HG03571 (cell line): ENCODE results near the gene ACOXL.
A peak's percentile ranks its signal among the peaks of the same experiment; 100 is the strongest.

Experiments used
- ATAC-seq: cut with Tn5 transposase; IDR thresholded peaks from one replicate; pipeline ENCODE4 v1.9.1; 2021; ENCODE audit not compliant: unreplicated experiment

The ACOXL gene

DNA sequence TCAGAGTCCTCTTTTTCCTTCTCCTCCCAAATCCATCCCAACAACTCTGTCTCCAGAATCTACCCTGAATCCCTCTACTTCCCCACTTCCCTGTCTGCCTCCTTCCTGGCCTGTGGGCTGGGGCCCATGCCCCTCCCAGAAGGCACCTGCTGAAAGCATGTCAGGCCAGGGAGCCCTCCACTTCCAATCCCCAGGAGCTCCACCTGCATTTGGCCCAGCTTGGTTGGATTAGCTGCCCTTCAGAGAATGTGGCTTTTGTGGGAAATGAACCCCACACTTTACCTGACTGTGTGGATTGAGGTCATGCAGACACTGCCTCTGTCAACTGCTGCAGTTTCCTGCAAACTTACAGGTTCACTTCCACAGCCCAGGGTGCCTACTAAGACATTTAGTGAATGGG is 58.5 kb downstream of the ACOXL start:
- no peak for ATAC-seq

DNA sequence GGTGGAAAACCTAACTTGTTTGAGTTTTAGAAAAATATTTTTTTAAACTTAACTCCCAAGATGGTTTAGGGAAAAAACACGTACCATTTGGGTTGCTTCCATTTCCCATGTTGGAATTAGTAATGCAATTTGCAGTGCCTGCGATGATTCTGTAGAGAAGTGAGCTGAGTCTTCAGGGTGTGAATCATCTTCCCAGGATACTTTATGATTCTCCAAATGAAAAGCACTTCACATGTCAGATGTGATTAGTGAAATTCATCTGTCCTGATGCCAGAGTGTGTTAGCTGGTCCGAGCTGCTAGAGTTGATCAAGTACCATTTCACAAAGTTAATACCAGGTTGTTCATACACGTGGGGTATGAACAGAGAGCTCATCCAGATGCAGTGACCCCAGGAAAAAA is 59.1 kb downstream of the ACOXL start:
- ATAC-seq: no peak

DNA sequence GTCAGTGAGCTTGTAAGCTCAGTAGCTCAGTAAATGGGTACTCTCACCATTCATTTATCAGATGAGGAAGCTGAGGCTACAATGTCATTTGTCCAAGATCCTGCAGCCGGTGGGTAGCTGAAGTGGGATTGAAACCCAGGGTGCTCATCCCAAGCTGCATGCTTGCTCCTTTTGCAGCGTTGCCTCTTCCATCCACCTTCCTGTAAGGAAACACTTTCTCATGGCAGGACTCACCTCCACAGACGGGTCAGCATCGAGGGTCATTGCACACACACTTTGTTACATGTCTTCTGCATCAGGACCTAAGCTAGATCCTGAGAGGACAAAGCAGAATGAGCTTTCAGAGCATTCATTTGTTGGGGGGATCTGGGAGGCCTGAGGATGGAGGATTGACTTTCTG is 60.7 kb downstream of the ACOXL start:
- ATAC-seq: no peak

DNA sequence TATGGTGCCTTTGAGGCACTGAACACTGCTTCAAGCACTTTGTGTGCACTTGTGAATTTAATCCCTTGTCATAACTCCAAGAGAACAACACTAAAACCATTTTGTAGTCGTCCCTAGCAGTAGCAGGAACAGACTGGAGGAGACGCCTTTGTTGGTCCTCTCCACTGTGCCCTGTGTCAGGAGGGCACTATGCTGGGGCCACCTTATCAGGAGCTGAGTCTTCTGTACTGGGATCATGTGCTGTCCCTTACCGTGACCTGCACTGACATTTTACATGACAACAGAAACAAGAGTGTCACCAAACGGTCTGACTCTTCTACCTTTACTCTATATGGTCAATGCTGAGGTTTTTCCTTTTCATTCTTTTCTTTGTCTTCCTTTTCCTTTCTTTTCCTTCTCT is 62.0 kb downstream of the ACOXL start:
- ATAC-seq: no peak

DNA sequence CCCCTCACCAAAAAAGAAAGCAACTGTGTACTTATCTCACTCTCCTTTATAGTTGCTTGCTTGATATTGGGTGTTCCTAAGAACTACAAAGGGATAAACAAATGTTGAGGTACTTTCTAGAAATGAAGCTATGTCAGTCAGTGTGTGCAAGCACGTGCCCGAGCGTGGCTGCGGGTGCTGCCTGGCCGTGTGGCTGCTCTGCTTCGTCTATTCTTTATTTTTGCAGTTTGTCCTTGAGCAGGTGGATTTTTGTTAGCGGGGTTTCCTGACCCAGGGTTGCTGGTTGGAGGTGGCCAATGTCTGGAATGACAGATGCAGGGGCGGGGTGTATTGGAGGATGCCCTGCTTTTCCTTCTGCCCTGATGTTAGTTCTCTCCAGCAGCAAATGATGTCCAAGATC is 62.6 kb downstream of the ACOXL start:
- ATAC-seq: no peak

DNA sequence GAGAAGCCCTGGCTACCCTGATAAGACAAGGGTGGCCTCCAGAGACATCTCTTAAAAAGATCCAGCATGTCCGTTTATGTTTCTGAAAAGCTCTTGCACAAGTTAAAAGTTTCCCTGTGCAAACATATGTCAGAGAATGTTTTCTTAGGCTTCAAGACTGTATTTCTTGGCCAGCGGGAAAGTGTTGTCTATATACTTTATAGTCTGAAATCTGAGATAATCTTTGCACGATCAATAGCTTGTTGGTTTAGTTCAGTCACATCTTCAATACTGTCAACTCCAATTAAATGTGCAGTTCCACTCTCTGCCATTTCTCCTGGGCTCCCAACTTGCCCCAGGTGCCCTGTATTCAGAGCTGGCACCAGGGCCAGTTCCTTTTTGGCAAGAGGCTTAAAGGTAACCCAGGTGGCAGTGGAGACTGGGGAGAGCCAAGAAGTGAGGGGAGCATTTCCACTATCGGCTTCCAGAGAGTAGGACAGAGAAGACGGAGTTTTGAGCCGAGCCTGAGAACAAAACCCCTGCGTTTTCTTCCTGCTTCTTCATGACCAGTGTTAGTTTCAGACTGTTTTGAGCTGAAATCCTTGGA is 64.4 kb downstream of the ACOXL start:
- ATAC-seq: no peak

DNA sequence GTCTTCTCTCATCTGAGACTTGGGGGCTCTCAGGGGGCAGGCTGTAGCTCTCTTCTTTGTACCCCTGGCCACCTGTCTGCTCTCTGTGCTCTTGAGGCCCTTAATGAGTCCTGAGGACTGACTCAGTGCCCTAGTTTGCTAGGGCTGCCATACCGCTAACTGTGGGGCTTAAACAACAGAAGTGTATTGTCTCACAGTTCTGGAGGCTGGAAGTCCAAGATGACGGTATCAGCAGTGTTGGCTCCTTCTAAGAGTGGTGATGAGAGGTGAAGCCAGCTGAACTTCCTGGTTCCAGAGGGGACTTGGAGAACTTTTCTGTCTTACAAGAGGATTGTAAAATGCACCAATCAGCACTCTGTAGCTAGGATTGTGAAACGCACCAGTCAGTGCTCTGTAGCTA is 67.0 kb downstream of the ACOXL start:
- no peak for ATAC-seq

DNA sequence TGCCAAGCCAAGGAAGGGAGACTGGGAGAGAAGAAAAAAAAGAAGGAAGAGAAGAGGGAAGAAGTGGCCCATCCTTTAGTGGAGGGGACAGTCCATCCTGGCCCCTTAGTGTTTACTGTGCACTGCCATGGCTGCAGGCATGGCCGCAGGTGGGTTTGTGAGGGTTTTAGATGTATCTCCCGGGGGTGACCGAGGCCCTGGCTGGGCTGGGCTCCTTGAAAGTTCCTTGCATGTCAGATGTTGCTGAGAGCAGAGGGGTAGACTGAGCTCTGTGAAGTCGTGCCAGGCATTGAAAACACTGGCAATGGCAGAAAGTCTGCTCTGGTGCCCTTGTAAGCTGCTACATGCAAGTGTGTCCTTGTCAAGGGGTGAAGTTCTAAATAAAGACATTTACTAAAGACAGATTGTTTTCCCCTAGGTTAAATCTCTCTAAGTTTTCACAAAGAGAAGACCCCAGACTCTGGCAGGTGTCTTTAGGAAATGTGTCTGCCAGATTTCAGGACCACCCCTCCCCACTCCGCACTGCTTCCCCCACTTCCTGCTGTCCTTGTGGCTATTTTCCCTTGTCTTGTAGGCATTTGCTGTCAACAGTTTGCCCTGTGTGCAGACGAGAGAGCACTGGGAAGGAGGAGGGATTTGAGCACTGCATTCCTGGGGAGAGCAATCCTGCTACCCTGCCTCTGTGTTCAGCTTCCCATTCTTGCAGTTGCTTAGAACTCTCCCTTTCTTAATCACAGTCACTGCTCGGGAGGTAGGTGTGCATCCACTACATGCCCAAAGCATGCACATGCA is 68.4 kb downstream of the ACOXL start:
- no peak for ATAC-seq

DNA sequence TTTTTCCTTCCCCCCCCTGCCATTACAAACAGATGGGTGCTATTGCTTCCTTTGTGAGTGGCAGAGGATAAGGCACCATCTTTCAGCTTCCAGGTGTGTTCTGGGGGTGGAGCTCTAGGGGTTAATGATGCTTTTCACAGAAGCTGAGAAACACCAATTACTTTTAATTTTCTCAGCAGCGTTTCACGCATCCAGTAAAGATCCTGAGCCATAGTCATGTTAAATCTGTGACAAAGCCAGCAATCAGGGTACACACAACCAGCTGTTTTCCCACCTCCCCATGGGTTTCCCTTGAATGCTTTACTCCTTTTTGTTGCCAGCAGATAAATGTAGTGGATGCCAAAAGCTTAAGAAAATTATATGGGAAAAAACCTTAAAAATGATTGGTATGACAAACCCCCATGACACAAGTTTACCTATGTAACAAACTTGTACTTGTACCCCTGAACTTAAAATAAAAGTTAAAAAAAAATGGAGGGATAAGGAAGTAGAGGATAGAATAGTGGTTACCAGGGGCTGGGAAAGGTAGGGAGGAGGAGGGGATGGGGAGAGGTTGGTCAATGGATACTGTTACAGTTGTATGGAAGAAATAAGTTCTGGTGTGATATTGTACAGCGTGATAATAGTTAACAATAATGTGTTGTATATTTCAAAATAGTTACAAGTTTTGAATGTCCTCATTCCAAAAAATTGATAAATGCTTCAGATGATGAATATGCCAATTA is 70.0 kb downstream of the ACOXL start:
- ATAC-seq: no peak

DNA sequence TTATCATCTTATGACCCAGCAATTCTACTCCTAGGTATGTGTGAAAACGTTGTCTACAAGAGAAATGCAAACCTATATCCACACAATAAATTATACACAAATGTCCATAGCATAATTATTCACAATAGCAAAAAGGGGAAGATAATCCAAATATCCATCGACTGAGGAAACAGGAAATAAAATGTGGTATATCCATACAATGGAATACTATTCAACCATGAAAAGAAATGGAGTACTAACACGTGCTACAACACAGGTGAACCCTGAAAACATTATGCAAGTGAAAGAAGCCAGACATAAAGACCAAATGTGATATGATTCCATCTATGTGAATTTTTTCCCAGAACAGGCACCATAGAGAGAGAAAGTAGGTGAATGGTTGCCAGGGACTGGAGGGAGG is 72.1 kb downstream of the ACOXL start:
- no peak for ATAC-seq

DNA sequence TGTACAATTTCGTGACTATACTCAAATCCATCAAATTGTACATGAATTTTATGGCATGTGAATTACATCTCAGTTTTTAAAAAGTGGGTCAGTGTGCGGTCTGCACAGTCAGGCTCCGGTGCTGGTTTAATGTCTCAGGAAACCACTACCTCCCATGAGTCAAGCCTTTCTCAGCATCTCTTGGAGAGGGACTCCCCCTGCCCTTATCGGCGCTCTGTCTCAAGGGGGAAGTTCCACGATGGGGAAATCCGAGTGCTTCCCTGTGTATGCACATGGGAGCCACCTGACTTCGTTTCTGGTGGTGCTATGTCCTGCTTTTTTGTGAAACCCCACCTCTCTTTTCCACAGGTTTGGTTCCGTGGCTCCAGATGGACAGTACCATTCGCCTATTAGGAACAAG is 72.5 kb downstream of the ACOXL start:
- ATAC-seq: peak; percentile 58

DNA sequence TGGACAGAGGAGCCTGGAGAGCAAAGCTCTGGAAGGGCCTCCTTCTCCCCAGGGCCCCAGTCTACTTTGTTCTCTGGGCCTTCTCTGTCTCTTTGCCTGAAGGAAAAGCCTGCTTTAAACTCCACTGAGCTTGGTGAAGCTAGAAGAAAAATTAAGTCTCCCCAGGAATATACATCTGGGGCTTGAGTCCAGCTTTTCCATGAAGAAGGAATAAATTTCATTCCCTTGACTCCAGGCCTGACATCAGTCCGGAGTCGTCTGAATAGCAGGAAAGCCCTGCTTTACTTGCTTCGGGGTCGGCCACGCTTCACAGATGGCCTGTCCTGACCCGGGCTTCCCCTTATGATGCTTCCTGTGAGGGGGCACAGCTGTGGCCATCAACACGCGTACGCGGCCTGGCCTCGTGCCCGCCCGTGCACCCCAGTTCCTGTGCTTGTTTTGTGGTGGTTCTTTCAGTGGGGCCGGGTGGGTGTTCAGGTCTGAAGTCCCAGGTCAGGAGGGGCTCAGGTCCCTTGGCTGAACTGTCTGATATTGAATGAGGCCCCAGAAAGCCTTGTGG is 73.6 kb downstream of the ACOXL start:
- no peak for ATAC-seq

DNA sequence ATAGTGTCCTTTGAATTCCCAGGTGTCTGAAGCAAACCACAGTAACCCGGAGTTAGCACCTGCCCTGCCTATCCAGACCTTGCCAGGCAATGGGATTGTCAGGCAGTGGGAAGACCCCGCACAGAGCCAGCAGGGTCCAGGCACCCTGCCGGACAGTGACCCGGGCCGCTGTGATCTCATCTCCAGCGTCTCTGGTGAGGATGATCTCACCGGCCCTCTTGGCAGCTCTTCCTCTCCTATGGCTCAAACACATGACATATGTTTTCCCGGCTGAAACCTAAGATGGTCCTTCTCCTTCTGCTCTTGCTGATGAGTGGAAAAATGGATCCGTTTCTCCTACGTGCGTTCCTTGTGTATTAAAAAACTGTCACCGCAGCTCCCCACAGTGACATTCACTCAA is 75.1 kb downstream of the ACOXL start:
- no peak for ATAC-seq

DNA sequence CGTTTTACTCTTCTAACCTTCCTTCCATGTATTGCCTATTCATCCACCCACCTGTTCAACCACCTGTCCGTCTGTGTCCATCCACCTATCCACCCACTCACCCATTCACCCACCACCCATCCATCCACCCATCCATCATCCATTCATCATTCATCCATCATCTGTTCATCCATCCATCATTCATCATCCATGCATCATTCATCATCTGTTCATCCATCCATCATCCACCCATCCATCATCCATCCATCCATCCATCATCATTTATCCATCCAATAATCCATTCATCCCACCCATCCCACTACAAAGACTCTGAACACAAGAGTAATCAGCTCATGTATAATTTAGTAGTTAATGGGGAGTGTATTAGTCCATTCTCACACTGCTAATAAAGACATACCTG is 78.0 kb downstream of the ACOXL start:
- no peak for ATAC-seq

DNA sequence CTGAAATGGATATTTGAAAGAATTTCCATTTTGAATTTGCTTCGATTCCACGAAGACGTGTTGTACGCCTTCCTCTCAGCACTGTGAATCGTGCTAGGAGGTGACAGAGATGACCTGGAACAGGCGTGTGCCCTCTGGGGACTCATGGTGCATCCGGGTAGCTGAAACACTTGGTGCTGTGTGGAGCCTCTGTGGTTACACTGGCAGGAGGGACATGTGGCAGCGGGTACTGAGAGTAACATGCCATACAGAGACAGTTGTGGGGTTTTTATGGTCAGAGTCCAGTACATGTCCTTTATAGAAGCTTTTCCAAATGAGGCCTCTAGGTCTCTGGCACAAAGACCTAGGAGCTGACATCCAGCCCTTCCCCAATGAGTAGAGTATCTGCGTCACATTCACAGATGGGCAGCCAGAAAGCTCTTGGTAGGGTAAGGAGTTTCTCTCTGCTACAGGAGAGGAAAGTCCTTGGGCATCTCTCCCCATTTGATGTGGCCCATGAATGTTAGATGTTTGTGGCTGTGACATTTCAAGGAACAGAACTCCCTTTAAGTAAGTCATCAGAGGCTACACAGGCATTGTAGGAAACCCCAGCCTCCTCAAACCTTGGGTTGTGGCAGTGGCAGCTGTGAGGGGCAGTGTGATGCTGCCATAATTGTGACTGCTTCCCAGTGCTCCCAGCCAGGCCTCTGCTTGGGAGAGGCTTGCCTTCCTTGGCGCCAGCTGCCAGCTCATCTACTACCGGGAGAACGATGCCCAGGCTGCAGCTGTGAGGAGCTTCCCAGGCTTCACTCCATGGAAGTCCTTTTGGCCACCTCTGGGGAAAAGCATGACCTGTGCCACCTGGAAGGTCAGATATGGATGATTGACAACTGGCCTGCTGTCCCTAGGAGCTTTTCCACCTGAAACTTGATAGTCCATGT is 80.6 kb downstream of the ACOXL start:
- no peak for ATAC-seq

DNA sequence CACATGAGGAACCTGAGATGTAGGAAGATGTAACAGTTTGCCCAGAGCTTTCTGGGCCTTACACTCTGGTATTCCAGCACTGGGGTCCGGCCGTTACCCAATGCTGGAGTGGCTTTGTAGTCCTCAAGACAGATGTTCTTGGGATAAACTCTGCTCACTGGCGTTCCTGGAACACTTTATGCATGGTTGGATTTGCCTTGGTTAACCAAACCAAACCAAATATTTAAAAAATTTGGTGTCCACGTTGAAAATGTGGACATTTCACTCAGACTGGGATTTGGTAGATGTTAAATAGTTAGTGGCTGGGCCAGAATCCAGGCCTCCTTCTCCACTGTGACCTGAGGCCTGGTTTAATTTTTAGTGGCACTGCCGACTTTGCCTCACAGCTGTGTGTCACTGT is 81.5 kb downstream of the ACOXL start:
- no peak for ATAC-seq

DNA sequence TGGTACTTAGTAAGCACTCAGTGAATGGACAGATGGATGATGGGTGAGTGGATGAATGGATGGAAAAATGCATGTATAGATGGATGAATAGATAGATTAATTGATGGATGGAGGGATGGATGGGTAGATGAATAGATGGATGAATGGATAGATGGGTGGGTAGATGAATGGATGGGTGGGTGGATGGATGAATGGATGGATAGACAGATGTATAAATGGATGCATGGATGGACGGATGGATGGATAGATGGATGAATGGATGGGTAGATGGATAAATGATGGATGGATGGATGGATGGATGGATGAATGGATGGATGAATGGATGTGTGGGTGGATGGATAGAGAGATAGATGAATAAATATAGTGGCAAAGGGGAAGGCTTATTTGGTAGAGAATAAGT is 83.6 kb downstream of the ACOXL start:
- ATAC-seq: no peak

DNA sequence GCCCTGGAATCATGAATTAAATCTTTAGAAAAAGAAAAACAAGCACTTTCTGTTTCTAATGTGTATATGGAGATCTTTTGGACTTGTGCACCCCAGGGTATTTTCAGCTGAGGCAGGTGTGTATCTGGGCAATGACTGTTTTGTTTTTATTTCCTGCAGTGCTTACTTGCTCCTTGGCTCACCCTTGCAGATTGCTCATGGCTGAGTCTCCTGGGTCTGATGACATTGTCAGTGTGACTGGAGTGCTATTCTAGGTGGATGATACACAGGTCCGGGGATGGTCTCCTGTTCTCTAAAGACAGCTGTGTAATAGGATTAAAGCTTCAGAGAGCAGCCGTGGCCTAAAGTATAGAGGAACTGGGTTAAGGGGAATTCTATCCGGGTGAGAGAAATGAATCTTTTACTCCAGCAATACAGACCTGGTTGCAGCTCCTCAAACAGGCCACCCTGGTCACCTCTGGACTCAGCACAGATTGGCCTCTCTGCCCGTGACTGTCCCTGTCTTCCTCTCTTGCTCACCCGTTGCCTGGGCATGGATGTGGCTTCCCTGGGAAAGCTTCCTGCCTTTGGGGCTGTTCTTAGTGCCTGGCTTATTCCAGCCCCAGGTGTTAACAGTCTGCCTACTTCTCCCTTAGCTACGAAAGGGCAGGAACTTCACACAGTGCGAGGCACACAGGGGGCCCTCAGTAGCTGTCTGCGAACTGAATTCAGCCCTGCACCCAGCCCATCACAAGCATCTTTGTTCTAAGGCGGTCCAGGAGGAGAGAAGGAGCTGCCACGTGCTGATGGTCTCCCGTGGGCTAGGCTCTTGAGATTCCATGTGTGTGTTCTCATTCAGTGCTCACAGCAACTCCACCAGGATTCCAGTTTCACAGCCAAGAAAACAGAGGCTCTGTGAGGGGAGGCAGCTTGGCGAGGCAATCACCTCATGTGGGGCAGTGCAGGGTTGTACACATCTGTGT is 84.3 kb downstream of the ACOXL start:
- no peak for ATAC-seq

DNA sequence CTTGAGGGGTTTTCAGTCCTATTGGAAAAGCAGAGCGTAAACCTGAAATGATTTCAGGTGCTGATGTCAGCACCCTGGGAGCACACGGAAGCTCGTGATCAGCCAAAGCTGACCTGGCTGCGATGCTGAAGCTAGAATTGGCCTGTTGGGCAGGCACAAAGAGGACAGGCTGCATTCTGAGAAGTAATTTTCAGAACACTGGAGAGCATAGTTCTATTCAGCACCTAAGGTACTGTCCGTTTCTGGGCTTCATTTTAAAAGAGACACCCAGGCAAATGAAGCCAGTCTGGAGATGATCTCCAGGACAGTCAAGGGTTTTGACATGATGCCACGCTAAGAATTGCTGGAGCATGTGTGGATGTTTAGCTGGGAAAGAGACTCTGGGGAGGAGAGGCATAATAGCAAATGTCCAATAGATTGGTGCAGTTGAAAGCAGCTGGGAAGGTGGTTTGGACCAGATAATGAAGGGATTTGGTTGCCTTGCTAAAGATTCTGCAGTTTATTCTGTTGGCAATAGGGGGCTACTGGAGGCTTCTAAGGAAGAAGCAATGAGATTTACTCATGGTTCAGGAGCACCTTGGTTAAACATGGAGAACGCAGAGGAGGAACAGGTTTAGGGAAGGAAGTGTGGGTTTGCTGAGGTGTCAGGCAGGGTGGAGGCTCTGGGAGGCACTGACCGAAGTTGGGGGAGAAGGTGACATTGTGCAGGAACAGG is 86.6 kb downstream of the ACOXL start:
- no peak for ATAC-seq
